Stomach smooth muscle (tissue), 2 donors: ENCODE data around the gene GLOD5.

Experiments used
- H3K27ac ChIP-seq: one replicate; pipeline ENCODE4 v1.7.0; 2013; ENCODE audit warnings: mild to moderate bottlenecking, low read length, inconsistent platforms
- H3K27me3 ChIP-seq, 2 donors: one replicate each; pipeline ENCODE4 v1.7.0; 2013; ENCODE audit warnings: low read length in 2 of 2; ENCODE audit not compliant: insufficient read depth in 2 of 2, control insufficient read depth in 1 of 2
- H3K36me3 ChIP-seq, 2 donors: one replicate each; pipeline ENCODE4 v1.7.0; 2013; ENCODE audit warnings: low read length in 2 of 2; ENCODE audit not compliant: control insufficient read depth in 2 of 2, insufficient read depth in 2 of 2
- H3K4me1 ChIP-seq: one replicate; pipeline ENCODE4 v1.7.0; 2013; ENCODE audit warnings: low read length; ENCODE audit not compliant: control insufficient read depth, insufficient read depth
- H3K4me3 ChIP-seq, 2 donors: one replicate each; pipeline ENCODE4 v1.7.0; 2013; ENCODE audit warnings: low read length in 2 of 2
- H3K9ac ChIP-seq, 2 donors: one replicate each; pipeline ENCODE4 v1.7.0; 2013; ENCODE audit warnings: low read length in 2 of 2, mild to moderate bottlenecking in 1 of 2
- H3K9me3 ChIP-seq, 2 donors: one replicate each; pipeline ENCODE4 v1.7.0; 2013; ENCODE audit warnings: low read length in 2 of 2; ENCODE audit not compliant: control insufficient read depth in 2 of 2
- donor health status: healthy.
- donor health status: Pancreatic carcinoma.

The GLOD5 gene

DNA sequence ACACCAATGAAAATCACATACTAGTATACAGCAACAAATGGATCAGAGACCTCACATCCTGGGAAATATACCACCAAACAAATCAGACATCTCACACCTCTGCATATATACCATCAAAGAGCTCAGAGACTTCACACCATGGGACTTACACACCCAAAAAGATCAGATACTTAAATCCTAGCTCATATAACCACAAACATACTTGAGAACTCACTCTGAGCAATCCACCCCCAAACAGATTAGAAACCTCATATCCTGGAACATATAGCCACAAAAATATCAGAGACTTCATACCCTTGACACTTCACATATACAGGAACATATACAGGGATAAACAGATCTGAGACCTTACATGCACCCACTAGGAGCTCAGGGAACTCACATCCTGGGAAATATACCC, 32.9 kb upstream of the GLOD5 start:
- Histone ChIP-seq H3K36me3 (no peaks in the 10 kb centered on the region), H3K4me3 (no peak overlapping the region), H3K9ac (no peak overlapping the region), H3K27ac (no peak overlapping the region), H3K27me3 (peaks cover 0 to 10% of the 10 kb centered on the region in 2 donors), H3K9me3 (peaks cover 0 to 3% of the 10 kb centered on the region in 2 donors), H3K4me1 (no peaks in the 10 kb centered on the region)

DNA sequence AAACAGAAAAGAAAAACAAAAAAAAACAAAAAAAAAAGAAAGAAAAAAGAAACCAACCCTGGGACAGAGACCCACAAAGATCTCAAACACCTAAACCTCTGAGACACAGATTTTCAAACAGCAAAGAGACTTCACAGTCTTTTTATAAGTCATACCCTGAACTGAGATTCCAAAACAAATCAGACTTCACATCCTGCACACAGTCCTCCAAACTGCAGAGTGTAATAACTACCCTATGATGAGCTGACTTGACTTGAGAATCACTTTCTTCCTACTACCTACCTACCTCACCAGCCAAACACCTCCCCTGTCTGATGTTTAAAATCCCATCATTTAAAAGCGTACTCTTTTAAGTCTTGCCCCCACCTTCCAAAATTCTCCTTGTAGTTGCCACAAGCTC, 25.2 kb upstream of the GLOD5 start:
- Histone ChIP-seq H3K4me3 (peak overlapping the region; percentile 71 to 78), H3K27me3 (peaks cover 0 to 5% of the 10 kb centered on the region in 2 donors), H3K9me3 (no peaks in the 10 kb centered on the region), H3K4me1 (peaks cover 10% of the 10 kb centered on the region), H3K36me3 (no peaks in the 10 kb centered on the region), H3K9ac (peak overlapping the region in 1 of 2 donors; percentile 38), H3K27ac (no peak overlapping the region)

DNA sequence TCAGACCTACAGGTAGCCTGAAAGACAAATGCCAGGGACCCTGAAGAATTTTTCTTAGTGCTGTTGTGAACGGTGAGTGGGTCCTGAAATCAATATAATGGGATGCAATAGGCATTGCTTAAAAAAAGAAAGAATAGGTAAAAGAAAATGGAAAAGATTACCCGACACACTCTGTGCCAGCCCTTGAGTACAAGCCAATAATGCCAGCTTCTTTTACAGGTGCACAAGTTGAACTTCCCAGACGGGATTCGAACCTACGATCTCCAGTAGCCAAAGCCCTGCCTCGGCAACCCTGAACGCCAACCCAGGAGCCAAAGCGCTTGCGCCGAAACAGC, 24.7 kb upstream of the GLOD5 start:
- H3K4me3 ChIP-seq, result peak overlapping the region; percentile 71 to 78
- H3K9ac ChIP-seq, result peak overlapping the region in 1 of 2 donors; percentile 38
- H3K4me1 ChIP-seq, result peaks cover 10% of the 10 kb centered on the region
- no peaks in the 10 kb centered on the region for H3K9me3 ChIP-seq
- no peaks in the 10 kb centered on the region for H3K36me3 ChIP-seq
- peaks cover 0 to 5% of the 10 kb centered on the region in 2 donors for H3K27me3 ChIP-seq
- no peak overlapping the region for H3K27ac ChIP-seq

DNA sequence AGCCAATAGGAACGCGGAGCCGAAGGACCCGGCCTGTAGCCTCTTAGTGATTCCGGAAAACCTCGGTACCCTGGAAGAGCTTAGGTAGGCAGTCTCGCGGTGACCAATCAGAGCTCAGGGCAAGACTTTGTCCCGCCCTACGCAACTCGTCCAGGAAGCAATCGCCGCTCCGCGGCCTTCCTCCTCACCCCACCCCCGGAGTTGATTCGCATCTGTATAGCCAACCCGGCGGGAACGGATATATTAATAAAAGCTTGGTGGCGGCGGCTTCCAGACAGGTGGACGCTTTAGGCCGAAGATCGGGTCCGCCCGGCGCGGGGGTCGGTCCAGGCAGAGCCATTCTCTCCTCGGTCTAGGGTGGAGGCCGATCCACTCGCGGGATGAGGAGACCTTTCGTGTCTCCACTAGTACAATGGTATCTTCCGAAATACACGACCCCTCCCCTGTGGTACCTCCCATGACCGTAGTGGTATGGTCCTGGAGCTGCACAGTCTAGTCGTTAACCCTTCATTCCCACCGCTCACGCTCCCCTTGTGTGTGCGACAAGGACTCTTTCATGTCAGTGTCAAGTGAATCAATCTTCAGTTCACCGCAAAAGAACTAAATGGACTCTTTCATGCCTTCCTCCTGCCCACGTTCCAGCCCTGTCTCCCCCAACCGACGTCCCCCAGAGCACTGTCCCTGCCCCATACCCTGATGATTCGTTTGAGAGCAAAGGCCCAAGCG, 24.2 kb upstream of the GLOD5 start:
- Histone ChIP-seq H3K36me3 (no peaks in the 10 kb centered on the region), H3K4me1 (peaks cover 10% of the 10 kb centered on the region), H3K27ac (peak overlapping the region; percentile 86), H3K9me3 (no peaks in the 10 kb centered on the region), H3K4me3 (peak overlapping the region; percentile 78 to 89), H3K27me3 (peaks cover 0 to 5% of the 10 kb centered on the region in 2 donors), H3K9ac (peak overlapping the region; percentile 79 to 90)

DNA sequence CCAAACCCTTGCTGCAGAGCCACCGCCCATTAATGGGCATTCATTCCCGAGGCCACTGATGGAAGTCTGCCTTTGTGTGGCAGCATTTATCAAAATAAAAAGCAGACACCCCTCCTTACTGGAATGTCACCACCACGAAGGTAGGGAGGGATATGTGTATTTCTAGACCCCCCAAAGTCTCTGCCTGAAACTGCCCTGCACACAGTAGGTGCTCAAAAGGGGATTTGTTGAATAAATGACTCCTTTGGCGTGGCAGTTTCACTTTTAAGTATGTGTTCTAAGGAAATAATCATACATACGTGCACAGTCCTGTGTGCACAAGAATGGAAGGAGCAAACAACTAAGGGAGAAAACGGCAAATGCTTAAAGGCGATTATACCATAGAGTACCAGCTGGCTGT, 23.6 kb upstream of the GLOD5 start:
- Histone ChIP-seq H3K4me1 (peaks cover 10% of the 10 kb centered on the region), H3K9me3 (no peaks in the 10 kb centered on the region), H3K27ac (peak overlapping the region; percentile 86), H3K4me3 (peak overlapping the region; percentile 78 to 89), H3K36me3 (no peaks in the 10 kb centered on the region), H3K9ac (peak overlapping the region; percentile 79 to 90), H3K27me3 (peaks cover 0 to 5% of the 10 kb centered on the region in 2 donors)

DNA sequence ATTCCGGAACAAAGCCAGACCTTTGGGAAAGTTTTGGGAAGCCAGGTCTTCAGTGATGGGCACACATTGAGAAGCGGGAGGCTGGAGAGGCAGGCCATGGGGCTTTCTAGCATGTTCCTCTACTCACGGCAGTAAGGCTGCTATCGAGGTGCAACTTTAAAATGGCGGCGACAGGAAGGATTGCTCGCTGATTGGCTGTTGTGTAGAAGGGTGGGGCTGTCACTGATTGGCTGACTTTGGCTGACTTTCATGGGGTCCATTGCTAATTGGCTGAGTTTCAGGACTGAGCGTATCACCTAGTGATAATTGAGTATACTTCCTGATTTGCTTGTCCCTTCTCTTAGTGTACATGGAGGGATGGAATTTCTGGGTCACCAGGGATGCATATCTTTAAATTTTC, 19.7 kb upstream of the GLOD5 start:
- Histone ChIP-seq H3K27me3 (peaks cover 0 to 5% of the 10 kb centered on the region in 2 donors), H3K27ac (no peak overlapping the region), H3K9ac (no peak overlapping the region), H3K36me3 (no peaks in the 10 kb centered on the region), H3K9me3 (no peaks in the 10 kb centered on the region), H3K4me3 (no peak overlapping the region), H3K4me1 (peaks cover 8% of the 10 kb centered on the region)

DNA sequence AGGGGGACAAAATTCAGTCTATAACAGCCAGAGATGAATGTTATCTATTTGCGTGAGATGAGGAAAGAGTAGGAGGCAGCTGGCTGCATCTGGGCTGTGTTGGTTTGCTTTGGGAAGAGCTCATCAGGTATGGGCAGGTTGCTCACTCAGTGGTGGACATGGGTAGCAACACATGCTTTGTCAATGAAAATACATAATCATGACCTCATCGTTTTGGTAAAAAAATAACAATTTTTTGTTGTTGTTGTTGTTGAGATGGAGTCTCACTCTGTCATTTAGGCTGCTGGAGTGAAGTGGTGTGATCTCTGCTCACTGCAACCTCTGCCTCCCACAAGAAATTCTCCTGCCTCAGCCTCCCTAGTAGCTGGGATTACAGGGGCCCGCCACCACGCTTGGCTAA, 16.3 kb upstream of the GLOD5 start:
- Histone ChIP-seq H3K9me3 (no peaks in the 10 kb centered on the region), H3K4me3 (no peak overlapping the region), H3K27ac (no peak overlapping the region), H3K36me3 (no peaks in the 10 kb centered on the region), H3K9ac (no peak overlapping the region), H3K4me1 (no peaks in the 10 kb centered on the region), H3K27me3 (peaks cover 0 to 5% of the 10 kb centered on the region in 2 donors)

DNA sequence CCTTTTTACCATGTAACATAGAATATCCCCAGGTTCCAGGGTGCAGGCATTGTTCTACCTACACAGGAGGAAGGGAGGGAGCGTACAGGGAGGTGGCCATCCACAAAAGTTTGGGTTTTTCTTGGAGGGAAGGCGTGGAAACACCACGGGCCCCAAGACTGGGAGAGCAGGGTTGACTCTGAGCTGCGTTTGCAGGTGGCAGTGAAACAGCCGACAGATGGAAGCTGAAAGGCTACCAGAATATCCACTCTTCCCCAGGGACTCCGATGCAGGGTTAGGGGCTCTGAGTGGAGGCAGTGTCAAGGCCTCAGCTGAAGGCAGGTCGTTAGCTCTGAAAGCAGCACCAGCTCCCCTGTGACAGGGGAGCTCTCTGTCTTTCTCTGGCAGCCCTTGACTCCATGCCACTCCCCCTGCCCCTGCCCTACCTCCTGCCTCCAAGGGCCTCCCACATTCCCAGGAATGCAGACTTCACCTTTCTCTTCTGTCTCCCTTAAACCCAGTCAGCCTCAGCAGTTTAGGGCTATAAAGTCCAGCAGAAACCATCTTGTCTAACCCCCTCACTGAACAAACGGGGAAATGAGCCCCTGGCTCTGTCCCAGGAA, 14.0 kb upstream of the GLOD5 start:
- Histone ChIP-seq H3K4me3 (no peak overlapping the region), H3K36me3 (no peaks in the 10 kb centered on the region), H3K27ac (no peak overlapping the region), H3K27me3 (peaks cover 0 to 5% of the 10 kb centered on the region in 2 donors), H3K9me3 (no peaks in the 10 kb centered on the region), H3K9ac (no peak overlapping the region), H3K4me1 (no peaks in the 10 kb centered on the region)

DNA sequence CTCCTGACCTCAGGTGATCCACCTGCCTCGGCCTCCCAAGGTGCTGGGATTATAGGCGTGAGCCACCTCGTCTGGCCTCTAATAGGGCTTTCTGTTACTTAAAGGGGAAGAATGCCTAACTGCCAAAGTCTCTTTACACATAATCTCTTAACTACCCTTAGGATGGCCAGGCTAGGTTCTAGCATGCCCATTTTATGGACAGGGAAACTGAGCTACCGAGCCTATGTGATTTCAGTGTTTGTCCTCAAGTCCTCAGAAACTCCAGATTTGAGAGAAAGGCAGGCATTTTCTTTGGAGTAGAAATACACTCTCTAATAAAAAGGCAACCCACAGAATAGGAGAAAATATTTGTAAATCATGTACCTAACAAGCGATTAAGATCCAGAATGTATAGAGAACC, 12.4 kb upstream of the GLOD5 start:
- peaks cover 0 to 12% of the 10 kb centered on the region in 2 donors for H3K27me3 ChIP-seq
- no peaks in the 10 kb centered on the region for H3K4me1 ChIP-seq
- H3K27ac ChIP-seq, result no peak overlapping the region
- no peak overlapping the region for H3K4me3 ChIP-seq
- no peaks in the 10 kb centered on the region for H3K36me3 ChIP-seq
- no peaks in the 10 kb centered on the region for H3K9me3 ChIP-seq
- no peak overlapping the region for H3K9ac ChIP-seq

DNA sequence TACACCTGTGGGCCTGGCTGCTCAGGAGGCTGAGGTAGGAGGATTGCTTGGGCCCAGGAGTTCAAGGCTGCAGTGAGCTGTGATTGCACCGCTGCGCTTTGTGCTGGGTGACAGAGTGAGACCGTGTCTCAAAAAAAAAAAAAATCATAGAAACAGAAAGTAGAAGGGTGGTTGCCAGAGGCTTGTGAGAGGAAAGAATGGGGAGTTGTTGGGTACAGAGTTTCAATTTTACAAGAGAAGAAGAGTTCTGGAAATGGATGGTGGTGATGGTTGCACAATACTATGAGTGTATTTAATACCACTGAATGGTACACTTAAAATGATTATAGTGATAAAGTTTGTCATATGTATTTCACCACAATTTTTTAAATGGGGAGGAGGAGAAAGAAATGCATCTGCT, 10.2 kb upstream of the GLOD5 start:
- H3K9me3 ChIP-seq, result no peaks in the 10 kb centered on the region
- H3K27ac ChIP-seq, result no peak overlapping the region
- peaks cover 0 to 26% of the 10 kb centered on the region in 2 donors for H3K27me3 ChIP-seq
- H3K4me1 ChIP-seq, result no peaks in the 10 kb centered on the region
- H3K36me3 ChIP-seq, result no peaks in the 10 kb centered on the region
- H3K4me3 ChIP-seq, result no peak overlapping the region
- H3K9ac ChIP-seq, result no peak overlapping the region

DNA sequence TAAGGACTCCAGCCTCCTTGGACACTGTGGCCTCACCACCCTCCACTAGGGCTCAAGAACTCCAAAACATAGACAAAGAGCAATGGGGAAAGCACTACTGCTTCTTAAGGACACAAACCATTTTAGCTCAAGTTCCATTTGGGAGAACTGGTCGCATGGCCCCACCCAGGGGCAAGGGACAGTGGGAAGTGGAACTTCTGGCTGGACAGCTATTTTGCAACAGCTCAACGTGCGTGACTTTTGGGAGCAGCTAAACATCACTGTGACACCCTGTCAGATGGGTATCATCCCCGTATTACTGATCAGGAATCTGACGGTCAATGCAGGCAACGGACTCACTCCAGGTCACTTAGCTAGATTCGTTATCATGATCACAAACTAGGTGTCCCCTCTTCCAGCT, 9.0 kb upstream of the GLOD5 start:
- H3K4me1 ChIP-seq, result no peaks in the 10 kb centered on the region
- no peak overlapping the region for H3K27ac ChIP-seq
- H3K4me3 ChIP-seq, result no peak overlapping the region
- H3K27me3 ChIP-seq, result peaks cover 0 to 26% of the 10 kb centered on the region in 2 donors
- H3K36me3 ChIP-seq, result no peaks in the 10 kb centered on the region
- no peaks in the 10 kb centered on the region for H3K9me3 ChIP-seq
- H3K9ac ChIP-seq, result no peak overlapping the region
